BE2C (cell line): ENCODE results near the gene SLC25A52.

ENCODE experiments used
- DNase-seq: peaks from one replicate; pipeline ENCODE4 v3.0.0-alpha.2; 2020
- H3K27me3 ChIP-seq: fragments of 250-450 bp; sonication (Bioruptor Pico); 2 replicates; pipeline ENCODE4 v1.5.1; 2020; ENCODE audit warnings: mild to moderate bottlenecking
- H3K36me3 ChIP-seq: fragments of 250-450 bp; sonication (Bioruptor Pico); 2 replicates; pipeline ENCODE4 v1.5.1; 2020; ENCODE audit warnings: mild to moderate bottlenecking
- H3K4me1 ChIP-seq: fragments of 250-450 bp; sonication (Bioruptor Pico); 2 replicates; pipeline ENCODE4 v1.5.1; 2020
- H3K4me3 ChIP-seq: 2 replicates; pipeline ENCODE4 v1.5.1; 2011; ENCODE audit warnings: low read depth, low read length
- H3K9me3 ChIP-seq: fragments of 250-450 bp; sonication (Bioruptor Pico); 2 replicates; pipeline ENCODE4 v1.5.1; 2020
- TF ChIP-seq, protein P1 (sequence below): IDR thresholded peaks from 2 replicates; pipeline ENCODE4 v1.5.1; 2012; ENCODE audit warnings: mild to moderate bottlenecking, low read depth, low read length

The SLC25A52 gene

DNA sequence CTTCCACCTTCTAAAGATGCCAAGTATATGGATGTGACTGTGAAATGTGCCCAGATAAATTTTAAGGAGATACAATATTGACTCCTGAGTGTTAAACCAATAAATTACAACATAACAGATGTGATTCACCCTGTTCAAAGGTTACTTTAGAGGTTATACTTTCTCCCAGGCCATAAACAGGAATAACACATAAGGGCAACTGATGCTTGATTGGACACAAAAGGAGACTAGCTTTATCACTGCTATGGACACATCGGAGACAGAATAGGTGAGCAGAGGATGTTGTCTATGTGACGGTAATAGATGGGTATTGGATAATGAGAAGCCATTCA is 31.9 kb upstream of the SLC25A52 start:
- Histone ChIP-seq H3K36me3 (no peaks in the 10 kb centered on the region), H3K27me3 (no peaks in the 10 kb centered on the region), H3K4me1 (no peaks in the 10 kb centered on the region), H3K9me3 (no peaks in the 10 kb centered on the region), H3K4me3 (no peak overlapping the region)
- TF ChIP-seq, protein P1, sequence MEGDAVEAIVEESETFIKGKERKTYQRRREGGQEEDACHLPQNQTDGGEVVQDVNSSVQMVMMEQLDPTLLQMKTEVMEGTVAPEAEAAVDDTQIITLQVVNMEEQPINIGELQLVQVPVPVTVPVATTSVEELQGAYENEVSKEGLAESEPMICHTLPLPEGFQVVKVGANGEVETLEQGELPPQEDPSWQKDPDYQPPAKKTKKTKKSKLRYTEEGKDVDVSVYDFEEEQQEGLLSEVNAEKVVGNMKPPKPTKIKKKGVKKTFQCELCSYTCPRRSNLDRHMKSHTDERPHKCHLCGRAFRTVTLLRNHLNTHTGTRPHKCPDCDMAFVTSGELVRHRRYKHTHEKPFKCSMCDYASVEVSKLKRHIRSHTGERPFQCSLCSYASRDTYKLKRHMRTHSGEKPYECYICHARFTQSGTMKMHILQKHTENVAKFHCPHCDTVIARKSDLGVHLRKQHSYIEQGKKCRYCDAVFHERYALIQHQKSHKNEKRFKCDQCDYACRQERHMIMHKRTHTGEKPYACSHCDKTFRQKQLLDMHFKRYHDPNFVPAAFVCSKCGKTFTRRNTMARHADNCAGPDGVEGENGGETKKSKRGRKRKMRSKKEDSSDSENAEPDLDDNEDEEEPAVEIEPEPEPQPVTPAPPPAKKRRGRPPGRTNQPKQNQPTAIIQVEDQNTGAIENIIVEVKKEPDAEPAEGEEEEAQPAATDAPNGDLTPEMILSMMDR, result no peak
- no peak for DNase-seq

DNA sequence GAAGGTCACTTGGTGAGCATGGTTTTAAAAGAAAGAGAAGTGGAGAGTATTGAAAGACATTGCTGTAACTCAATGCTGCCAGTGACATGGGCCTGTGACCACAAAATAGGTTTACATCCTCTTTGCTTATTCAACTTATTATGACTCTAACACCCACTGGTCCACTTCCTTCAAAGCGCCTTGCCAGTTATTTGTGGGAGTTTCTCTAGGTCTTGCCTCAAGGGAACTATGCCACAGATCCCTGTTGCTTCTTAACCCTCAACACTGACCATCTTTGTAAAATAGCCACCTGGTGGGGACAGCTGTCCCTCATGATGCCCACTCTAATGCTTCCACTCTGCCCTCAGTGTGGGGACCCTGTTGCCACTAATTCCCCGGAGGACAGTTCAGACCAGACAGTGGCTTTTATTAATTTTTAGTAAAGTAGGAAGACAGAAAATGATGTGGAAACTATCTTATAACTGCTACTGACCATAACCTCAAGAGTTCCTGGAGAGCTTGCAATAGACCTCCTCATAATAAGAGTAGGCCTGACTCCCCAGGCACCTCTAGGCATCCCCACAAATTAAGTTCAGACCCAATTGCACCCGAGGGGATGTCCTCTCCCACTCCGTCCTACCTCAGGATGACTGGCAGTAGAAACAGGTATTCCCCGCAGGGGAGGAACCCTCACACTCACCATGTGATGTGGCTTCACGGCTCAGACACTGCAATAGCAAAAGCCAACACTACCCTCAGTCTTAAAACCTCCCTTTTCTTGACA is 31.3 kb upstream of the SLC25A52 start:
- no peaks in the 10 kb centered on the region for H3K9me3 ChIP-seq
- no peaks in the 10 kb centered on the region for H3K27me3 ChIP-seq
- no peak for DNase-seq
- H3K4me3 ChIP-seq, result no peak overlapping the region
- no peaks in the 10 kb centered on the region for H3K4me1 ChIP-seq
- H3K36me3 ChIP-seq, result no peaks in the 10 kb centered on the region
- TF ChIP-seq, protein P1, result no peak

DNA sequence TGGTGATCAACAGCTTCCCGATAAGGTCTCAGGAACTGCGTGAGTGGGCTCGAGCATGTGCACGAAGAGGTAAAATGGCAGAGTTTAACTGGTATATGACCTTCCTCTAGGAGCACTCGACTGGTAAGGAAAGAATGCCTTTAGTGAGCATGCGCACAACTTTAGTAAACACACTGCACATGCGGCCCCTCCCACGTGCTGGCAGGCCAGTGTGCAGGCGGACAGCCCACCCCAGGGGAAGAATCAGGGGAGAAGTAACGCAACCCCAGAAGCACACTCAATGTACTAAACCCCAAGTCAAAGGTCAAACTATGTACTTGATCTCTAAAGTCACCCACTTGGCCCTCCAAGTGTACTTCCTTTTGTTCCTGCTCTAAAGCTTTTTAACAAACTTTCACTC is 28.7 kb upstream of the SLC25A52 start:
- H3K9me3 ChIP-seq, result no peaks in the 10 kb centered on the region
- TF ChIP-seq, protein P1, result no peak
- no peaks in the 10 kb centered on the region for H3K36me3 ChIP-seq
- DNase-seq, result no peak
- H3K27me3 ChIP-seq, result no peaks in the 10 kb centered on the region
- no peak overlapping the region for H3K4me3 ChIP-seq
- no peaks in the 10 kb centered on the region for H3K4me1 ChIP-seq

DNA sequence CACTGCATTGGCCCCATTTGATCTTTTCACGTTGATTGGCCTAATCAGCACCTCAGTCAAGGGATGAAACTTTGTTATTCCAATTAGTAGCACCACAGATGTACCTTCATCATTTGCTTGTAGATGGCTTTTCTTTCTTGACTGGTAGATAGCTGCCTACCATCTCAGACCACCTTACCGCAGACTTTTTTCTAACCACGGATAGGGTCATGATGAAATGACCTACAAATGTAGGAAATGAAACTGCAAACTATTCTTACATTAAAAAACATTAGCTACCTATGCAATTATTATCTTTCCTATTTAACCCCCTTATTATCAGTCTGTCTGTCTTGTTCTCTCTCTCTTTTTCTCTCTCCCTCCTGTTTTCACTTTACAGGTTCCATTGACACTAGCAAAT is 22.4 kb upstream of the SLC25A52 start:
- TF ChIP-seq, protein P1, result no peak

DNA sequence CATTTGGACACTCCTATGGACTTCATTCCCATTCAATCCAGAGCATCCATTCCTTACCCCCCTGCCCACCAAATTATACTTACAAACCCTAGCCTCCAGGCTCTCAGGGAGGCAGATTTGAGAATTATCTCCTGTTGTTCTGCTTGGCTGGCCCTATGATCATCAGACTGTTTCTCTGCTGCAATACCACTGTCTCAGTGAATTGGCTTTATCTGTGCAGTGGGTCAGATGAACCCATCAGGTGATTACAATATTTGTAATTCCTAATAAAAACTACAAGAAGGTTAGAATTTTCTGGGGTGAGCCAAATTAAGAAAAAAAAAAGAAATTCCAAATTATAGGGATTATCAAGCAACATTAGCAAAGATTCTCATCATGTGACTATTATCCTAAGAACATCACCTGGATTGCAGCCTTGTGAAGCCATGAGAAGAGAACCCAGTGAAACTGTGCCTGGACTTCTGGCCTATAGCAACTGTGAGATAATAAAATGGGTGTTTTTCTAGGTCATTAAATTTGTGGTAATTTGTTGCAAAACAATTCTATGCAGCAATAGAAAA is 17.8 kb upstream of the SLC25A52 start:
- no peaks in the 10 kb centered on the region for H3K9me3 ChIP-seq
- no peak for DNase-seq
- no peaks in the 10 kb centered on the region for H3K27me3 ChIP-seq
- no peaks in the 10 kb centered on the region for H3K36me3 ChIP-seq
- no peak overlapping the region for H3K4me3 ChIP-seq
- TF ChIP-seq, protein P1, result no peak
- no peaks in the 10 kb centered on the region for H3K4me1 ChIP-seq

More for the DNA sequence above, 22.4 kb upstream of the SLC25A52 start:
- Histone ChIP-seq H3K9me3 (no peaks in the 10 kb centered on the region), H3K4me3 (no peak overlapping the region), H3K36me3 (no peaks in the 10 kb centered on the region), H3K4me1 (no peaks in the 10 kb centered on the region), H3K27me3 (no peaks in the 10 kb centered on the region)
- no peak for DNase-seq

DNA sequence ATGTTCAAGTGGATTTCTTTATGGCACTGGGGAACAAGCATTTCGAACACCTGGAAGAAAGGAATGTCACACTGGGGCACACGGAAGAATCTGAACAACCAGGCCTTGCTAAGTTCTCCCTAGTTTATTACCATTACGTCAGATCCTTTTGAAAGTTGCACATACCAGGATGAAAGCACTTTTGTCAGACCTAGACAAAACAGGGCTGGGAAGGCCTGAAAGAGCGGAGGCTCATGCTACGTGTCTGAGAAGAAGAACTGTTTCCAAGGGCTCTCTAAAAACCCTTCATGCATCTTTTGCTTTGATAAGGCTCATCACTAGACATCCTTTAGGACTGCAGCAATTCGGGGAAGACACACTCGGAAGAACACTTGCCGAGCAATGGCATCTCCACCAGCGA is 15.4 kb upstream of the SLC25A52 start:
- Histone ChIP-seq H3K4me1 (no peaks in the 10 kb centered on the region), H3K36me3 (no peaks in the 10 kb centered on the region)

More for the DNA sequence above, 15.4 kb upstream of the SLC25A52 start:
- TF ChIP-seq, protein P1, result no peak
- no peaks in the 10 kb centered on the region for H3K27me3 ChIP-seq
- DNase-seq, result no peak
- no peak overlapping the region for H3K4me3 ChIP-seq
- H3K9me3 ChIP-seq, result no peaks in the 10 kb centered on the region
